Ecto neural progenitor cell (in vitro differentiated cells): ENCODE results near the gene CAPZA2.
"Not testable (repeated sequence)": the region's sequence is repeated elsewhere in the genome, so short reads cannot be mapped to it uniquely, and the experiment has no call there.

Experiments used
- DNase-seq: peaks from one replicate; pipeline ENCODE4 v3.0.0-alpha.2; 2018; ENCODE audit warnings: low spot score

The CAPZA2 gene

DNA sequence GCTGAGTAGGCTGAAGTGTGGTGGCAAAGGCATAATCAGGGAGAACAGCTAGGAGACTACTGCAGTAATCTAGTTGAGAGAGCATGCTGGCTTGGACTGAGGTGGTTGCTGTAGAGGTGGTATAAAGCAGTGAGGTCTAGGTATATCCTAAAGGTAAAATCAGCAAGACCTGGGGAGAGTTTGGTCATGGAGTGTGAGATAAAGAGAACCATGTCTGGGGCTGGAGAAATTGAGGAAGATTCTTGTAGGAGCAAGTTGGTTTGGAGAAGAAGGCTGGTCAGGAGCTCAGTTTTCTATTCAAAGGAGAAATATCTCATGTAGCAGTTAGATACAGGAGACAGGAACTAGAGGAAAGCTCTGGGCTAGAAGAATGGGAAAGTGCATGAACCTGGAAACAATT, 58.0 kb downstream of the CAPZA2 start:
- DNase-seq: no peak

GRCh38 chr7:116922545-116922944, 60.2 kb downstream of the CAPZA2 start:
- no peak for DNase-seq

GRCh38 chr7:116924741-116925140, 62.4 kb downstream of the CAPZA2 start:
- no peak for DNase-seq

- DNase-seq: no peak
These were observed 66.6 kb downstream of the CAPZA2 start for GRCh38 chr7:116929021-116929420.

- peak; percentile 83 for DNase-seq
These were observed 67.8 kb downstream of the CAPZA2 start for GRCh38 chr7:116929914-116930913.

GRCh38 chr7:116932566-116932965, 70.2 kb downstream of the CAPZA2 start:
- DNase-seq: no peak

GRCh38 chr7:116933465-116933864, 71.1 kb downstream of the CAPZA2 start:
- DNase-seq: no peak

DNA sequence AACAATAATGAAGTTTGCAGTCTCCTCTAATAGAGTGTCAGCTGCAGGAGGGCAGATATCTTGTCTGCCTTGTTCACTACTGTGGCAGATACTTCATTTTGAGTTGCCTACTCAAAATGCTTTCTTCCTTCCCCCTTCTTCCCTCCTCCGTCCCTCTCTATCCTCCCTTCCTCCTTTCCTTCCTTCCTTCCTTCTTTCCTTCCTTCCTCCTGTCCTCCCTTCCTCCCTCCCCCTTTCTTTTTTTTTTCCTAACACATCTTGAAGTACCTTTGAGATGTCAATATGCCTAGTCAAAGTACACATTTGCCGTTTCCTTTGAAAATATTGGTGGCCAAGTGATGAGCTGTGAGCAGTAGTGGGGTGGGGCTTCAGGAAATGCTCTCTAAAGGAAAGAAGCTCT, 72.2 kb downstream of the CAPZA2 start:
- no peak for DNase-seq

- DNase-seq: not testable (repeated sequence)
These were observed 74.5 kb downstream of the CAPZA2 start for GRCh38 chr7:116936844-116937243.

DNA sequence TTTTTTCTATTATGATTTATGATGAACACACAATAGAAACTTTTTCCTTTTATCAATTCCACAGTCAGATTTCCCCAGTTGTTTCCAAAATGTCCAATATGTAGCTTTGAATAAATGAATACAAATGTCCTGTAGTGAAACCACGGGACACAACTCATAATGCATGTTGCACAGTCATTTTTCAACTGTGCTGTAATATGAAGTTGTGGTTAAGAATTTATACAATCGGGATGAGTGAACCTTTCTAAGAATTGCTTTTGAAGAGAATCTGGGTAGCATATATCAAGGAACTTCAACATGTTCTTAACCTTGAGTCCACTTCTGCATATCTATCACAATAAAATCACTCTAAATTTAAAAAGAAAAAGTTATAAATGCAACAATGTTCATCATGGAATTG, 76.3 kb downstream of the CAPZA2 start:
- no peak for DNase-seq

DNA sequence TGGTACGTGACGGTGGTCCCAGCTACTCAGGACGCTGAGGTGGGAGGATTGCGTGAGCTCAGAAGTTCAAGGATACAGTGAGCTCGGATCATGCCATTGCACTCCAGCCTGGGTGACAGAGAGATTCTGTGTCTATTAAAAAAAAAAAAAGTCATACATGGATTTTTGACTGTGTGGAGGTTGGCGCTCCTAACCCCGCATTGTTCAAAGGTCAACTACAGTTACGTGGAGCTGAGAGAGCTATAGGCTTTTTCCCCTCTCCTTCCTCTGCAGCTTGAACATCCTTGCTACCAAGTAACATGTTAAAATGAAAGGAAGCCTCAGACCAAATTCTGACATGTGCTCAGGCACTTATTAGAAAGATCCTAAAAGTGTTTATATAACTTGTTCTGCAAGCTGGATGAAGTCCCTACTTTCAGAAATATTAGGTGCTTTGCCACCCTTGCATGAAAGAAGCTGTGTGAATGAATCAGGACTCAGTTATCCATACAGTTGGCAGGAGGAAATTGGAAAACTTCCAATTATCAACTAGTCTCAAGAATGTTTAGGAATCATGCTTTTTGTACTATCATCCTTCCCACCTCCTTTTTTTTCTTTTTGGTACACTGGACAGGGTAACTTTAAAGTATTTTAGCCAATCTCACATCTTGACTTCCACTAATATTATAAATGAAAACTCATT, 78.4 kb downstream of the CAPZA2 start:
- DNase-seq: no peak

- DNase-seq: no peak
These were observed 80.1 kb downstream of the CAPZA2 start for GRCh38 chr7:116942504-116942903.

DNA sequence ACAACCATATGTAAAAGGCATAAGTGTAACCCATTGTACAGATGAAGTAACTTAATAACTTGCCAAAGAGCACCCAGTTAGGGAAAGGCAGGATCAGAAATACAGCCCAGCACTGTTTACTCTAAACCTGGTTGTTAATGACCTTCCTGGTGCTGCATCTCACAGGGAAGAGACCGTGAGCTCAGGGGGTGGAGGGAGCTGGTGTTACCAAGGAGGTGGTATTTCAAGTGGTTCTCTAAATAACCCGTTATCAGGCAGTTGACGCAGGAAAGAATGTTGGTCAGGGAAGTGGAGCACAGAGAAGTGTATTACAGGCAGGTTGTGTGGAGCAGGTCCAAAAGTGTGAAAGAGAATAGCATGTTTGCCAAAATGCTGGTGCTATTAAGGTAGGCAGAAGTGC, 86.5 kb downstream of the CAPZA2 start:
- no peak for DNase-seq

DNA sequence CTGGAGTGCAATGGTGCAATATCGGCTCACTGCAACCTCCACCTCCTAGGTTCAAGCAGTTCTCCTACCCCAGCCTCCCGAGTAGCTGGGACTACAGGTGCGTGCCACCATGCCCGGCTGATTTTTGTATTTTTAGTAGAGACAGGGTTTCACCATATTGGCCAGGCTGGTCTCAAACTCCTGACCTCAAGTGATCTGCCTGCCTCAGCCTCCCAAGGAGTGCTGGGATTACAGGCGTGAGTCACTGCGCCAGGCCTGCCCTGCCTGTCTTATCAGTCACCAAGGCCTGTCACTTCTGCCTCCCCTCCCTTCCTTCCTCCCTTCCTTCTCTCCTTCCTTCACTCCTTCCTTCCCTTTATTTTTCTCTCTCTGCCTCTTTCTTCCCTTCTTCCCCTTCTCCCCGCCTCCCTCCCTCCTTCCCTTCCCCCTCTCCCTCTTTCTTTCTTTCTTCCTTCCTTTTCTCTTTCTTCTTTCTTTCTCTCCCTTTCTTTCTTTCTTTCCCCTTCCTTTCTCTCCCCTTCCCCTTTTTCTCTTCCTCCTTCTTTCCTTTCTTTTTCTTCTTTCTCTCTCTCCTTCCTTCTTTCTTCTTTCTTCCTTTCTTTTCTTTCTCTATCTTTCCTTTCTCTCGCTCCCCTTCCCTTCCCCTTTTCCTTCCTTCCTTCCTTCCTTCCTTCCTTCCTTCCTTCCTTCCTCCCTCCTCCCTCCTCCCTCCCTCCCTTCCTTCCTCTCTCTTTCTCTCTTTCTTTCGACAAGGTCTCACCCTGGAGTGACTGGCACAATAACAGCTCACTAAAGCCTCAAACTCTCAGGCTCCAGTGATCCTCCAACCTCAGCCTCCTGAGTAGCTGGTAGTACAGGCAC, 87.8 kb downstream of the CAPZA2 start:
- no peak for DNase-seq

- DNase-seq: no peak
These were observed 88.5 kb downstream of the CAPZA2 start for GRCh38 chr7:116950889-116951351.

GRCh38 chr7:116951366-116952292, 89.2 kb downstream of the CAPZA2 start:
- DNase-seq: no peak

- peak; percentile 50 for DNase-seq
These were observed 90.4 kb downstream of the CAPZA2 start for GRCh38 chr7:116952635-116953371.

DNA sequence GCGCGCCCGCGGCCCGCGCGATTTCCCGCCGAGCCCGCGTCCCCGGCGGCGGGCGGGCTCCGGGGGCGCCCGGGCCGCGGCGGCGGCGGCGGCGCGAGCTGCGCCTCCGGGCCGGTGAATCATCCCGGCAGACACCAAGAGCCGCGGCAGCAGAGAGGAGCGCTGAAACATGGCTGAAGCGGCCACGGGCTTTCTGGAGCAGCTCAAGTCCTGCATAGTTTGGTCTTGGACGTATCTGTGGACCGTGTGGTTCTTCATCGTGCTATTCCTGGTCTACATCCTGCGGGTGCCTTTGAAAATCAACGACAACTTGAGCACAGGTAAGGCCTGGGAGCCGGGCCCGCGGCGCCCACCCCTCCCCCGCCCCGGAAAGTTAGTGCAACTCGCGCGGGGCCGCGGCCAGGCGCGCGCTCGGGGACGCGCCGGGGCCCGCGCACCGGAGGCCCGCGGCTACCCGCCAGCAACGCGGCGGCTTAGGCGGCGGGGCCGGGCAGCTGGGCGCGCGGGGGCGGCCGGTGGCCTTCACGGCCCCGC, 91.1 kb downstream of the CAPZA2 start, which contains the start of gene ST7:
Gene ST7, plus strand, starts transcription at position 130 of the 534 bp plus-strand sequence. Its CDS starts 40 bp downstream, at position 170.
- DNase-seq: peak; percentile 76

- peak; percentile 73 for DNase-seq
These were observed 91.8 kb downstream of the CAPZA2 start for GRCh38 chr7:116953906-116954838.
